ENCODE data around the gene ZNF143. TPM values are rescaled to one million over a fixed set of nuclear protein-coding genes. Genes with fewer than 3 reads are reported as not detected.

The ZNF143 gene
- polyA plus RNA-seq, 1 donor from 2014 or later, result 18.9 TPM

GRCh38 chr11:9568854-9569587 is 108.2 kb downstream of the ZNF143 start:
- H3K36me3 ChIP-seq (ENCODE audit: insufficient read depth, low read length), result no peaks in the 10 kb centered on the region
- TF ChIP-seq MXI1 (conservative IDR thresholded peaks at IDR 0.05; ENCODE audit: poor library complexity, severe bottlenecking) (no peak), EZH2 (IDR thresholded peaks at IDR 0.05; ENCODE audit: borderline replicate concordance, insufficient read depth, low read length, poor library complexity, severe bottlenecking) (no peak), EP300 (conservative IDR thresholded peaks at IDR 0.05; ENCODE audit: poor library complexity, severe bottlenecking) (no peak), SMC3 (conservative IDR thresholded peaks at IDR 0.05; ENCODE audit: poor library complexity) (no peak), RAD21 (conservative IDR thresholded peaks at IDR 0.05) (no peak), REST (IDR thresholded peaks at IDR 0.05; ENCODE audit: borderline replicate concordance) (no peak), TAF1 (IDR thresholded peaks at IDR 0.05; ENCODE audit: low read depth) (no peak)
- no peak overlapping the region for H2AFZ ChIP-seq (ENCODE audit: low read depth, low read length)

GRCh38 chr11:9569588-9570164 is 108.9 kb downstream of the ZNF143 start:
- Histone ChIP-seq H3K9me2 (ENCODE audit: insufficient read depth, low read length) (no peaks in the 10 kb centered on the region), H2AFZ (ENCODE audit: low read depth, low read length) (no peak overlapping the region), H3K27ac (ENCODE audit: low read length) (no peak overlapping the region), H3K9ac (ENCODE audit: low read length) (no peak overlapping the region), H3K4me3 (ENCODE audit: low read length) (no peak overlapping the region), H3F3A (ENCODE audit: insufficient read depth, low read length, poor library complexity, severe bottlenecking) (no peaks in the 10 kb centered on the region), H3K36me3 (ENCODE audit: insufficient read depth, low read length) (no peaks in the 10 kb centered on the region), H3K27me3 (ENCODE audit: insufficient read depth, low read depth, low read length) (no peaks in the 10 kb centered on the region), H3K79me2 (replicated peaks; ENCODE audit: insufficient read depth, low read length) (peaks cover 4% of the 10 kb centered on the region), H3K4me2 (ENCODE audit: low read length) (no peak overlapping the region), H3K9me3 (ENCODE audit: low read length) (no peaks in the 10 kb centered on the region), H4K20me1 (ENCODE audit: insufficient read depth) (no peaks in the 10 kb centered on the region)
- TF ChIP-seq EP300 (conservative IDR thresholded peaks at IDR 0.05; ENCODE audit: poor library complexity, severe bottlenecking) (no peak), POLR2AphosphoS5 (IDR thresholded peaks at IDR 0.05) (no peak), TAF1 (IDR thresholded peaks at IDR 0.05; ENCODE audit: low read depth) (no peak), SMC3 (conservative IDR thresholded peaks at IDR 0.05; ENCODE audit: poor library complexity) (no peak), CTCF (IDR thresholded peaks at IDR 0.05; ENCODE audit: poor library complexity, severe bottlenecking) (no peak), REST (IDR thresholded peaks at IDR 0.05; ENCODE audit: borderline replicate concordance) (no peak), EZH2 (IDR thresholded peaks at IDR 0.05; ENCODE audit: borderline replicate concordance, insufficient read depth, low read length, poor library complexity, severe bottlenecking) (no peak), MXI1 (conservative IDR thresholded peaks at IDR 0.05; ENCODE audit: poor library complexity, severe bottlenecking) (no peak), RAD21 (conservative IDR thresholded peaks at IDR 0.05) (no peak)

More at GRCh38 chr11:9568854-9569587, 108.2 kb downstream of the ZNF143 start:
- Histone ChIP-seq H3K27ac (ENCODE audit: low read length) (no peak overlapping the region), H3K9me2 (ENCODE audit: insufficient read depth, low read length) (no peaks in the 10 kb centered on the region), H3K4me3 (ENCODE audit: low read length) (no peak overlapping the region), H3K27me3 (ENCODE audit: insufficient read depth, low read depth, low read length) (no peaks in the 10 kb centered on the region), H4K20me1 (ENCODE audit: insufficient read depth) (no peaks in the 10 kb centered on the region), H3K9me3 (ENCODE audit: low read length) (no peaks in the 10 kb centered on the region), H3K79me2 (replicated peaks; ENCODE audit: insufficient read depth, low read length) (no peaks in the 10 kb centered on the region), H3F3A (ENCODE audit: insufficient read depth, low read length, poor library complexity, severe bottlenecking) (no peaks in the 10 kb centered on the region), H3K4me2 (ENCODE audit: low read length) (no peak overlapping the region), H3K9ac (ENCODE audit: low read length) (no peak overlapping the region)

Data from neural cell (in vitro differentiated cells).